AG09319 (cell line): ENCODE measurements around the gene OR2C3.
"Not testable (repeated sequence)": the region's sequence is repeated elsewhere in the genome, so short reads cannot be mapped to it uniquely, and the experiment has no call there.

Source experiments
- DNase-seq: peaks from one replicate; pipeline ENCODE4 v3.0.0-alpha.2; 2010; ENCODE audit warnings: low read depth; ENCODE audit errors: extremely low read depth
- CTCF ChIP-seq: IDR thresholded peaks from 2 replicates; pipeline ENCODE4 v1.5.1; 2011; ENCODE audit warnings: low read depth, mild to moderate bottlenecking, inconsistent platforms, low read length, moderate library complexity

The OR2C3 gene

DNA sequence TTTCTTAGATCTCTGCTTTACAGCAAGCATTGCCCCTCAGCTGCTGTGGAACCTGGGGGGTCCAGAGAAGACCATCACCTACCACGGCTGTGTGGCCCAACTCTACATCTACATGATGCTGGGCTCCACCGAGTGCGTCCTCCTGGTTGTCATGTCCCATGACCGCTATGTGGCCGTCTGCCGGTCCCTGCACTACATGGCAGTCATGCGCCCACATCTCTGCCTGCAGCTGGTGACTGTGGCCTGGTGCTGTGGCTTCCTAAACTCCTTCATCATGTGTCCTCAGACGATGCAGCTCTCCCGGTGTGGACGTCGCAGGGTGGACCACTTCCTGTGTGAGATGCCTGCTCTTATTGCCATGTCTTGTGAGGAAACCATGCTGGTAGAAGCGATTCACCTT lies 44.9 kb downstream of the OR2C3 start:
- TF ChIP-seq CTCF = no peak
- DNase-seq = no peak

DNA sequence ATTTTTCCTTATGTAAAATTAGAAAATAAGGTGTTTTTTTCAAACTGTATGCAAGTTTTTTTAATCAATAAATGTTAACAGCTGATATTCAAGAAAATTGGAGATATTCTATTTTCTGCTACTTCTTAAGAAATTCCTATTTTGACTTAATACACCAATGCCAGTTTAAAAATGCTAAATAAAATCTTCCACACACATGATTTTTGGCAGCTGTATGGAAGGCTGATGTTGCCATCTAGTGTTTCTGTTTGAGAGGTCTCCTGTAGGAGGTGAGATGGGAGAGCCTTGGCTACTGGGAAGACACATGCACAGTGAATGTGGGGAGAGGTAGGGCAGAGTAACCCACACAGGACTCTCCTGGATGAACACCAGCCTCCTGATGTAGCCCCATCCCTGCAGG lies 49.2 kb downstream of the OR2C3 start:
- no peak for DNase-seq
- TF ChIP-seq CTCF = no peak; the same call in none of the 2 replicates

- TF ChIP-seq CTCF = no peak
- DNase-seq = no peak
Observed at GRCh38 chr1:247482747-247483146, 53.5 kb downstream of the OR2C3 start.

- DNase-seq = not testable (repeated sequence)
Observed at GRCh38 chr1:247476328-247477058, 59.7 kb downstream of the OR2C3 start.

- TF ChIP-seq CTCF = no peak
- DNase-seq = no peak
Observed at GRCh38 chr1:247475793-247476192, 60.4 kb downstream of the OR2C3 start.
